Activated CD8-positive, alpha-beta memory T cell treated with anti-CD3 and anti-CD28 coated beads, Interleukin-2, amount 50 U/mL, for 24 hours (primary cell): Measurements from ENCODE around the gene FOXN3.
"Not testable (repeated sequence)": the region's sequence is repeated elsewhere in the genome, so short reads cannot be mapped to it uniquely, and the experiment has no call there.

Source experiments
- DNase-seq: peaks from one replicate; pipeline ENCODE4 v3.0.0-alpha.2; 2020; ENCODE audit errors: extremely low read depth

The FOXN3 gene

DNA sequence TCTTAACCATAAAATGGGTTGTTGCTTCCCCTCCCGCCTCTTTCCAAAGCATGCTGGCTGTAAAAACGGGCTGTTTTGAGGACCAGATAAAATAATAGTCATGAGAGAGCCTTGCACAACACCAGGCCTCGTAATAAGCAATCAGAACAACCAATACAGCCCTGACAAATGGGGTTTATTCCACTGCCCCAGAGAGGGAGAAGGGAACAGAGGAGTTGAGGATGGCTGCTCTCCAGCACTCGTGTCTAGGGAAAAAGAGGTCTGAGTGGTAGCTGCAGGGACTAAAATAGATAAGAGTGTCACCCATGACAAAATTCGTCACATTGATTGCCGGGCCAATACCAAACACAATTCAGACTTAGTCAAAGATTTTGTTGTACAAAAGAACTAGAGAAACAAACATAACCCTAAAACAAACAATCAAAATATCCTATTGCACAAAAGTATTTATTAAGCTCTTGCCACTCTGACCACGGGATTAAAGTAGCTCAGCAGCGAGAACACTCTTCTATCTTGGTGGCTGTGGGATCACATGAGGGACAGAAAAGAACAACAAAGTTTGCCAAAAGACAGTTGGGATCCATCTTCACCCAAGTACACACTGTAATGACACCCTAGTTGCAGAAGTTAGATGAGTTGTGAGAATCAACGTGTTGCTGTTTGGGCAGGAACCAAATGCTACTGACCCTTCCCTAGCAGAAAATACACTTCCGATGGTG, 188.0 kb downstream of the FOXN3 start:
- DNase-seq: no peak

DNA sequence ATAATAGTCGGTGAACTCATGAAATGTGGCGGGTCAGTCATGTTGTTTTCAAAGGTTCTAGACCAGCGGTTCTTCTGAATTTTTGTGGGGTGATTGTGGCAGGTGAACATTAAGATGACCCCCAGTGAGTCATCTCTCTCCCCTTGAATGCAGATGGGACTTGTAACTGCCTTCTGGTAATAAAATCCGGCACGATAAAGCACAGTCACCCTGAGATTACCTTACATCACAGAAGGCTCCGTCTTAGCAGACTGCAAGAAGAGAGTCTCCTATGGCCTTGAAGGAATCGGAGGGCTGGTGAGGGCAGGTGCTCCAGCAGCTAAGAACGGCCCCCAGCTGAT, 189.6 kb downstream of the FOXN3 start:
- no peak for DNase-seq

DNA sequence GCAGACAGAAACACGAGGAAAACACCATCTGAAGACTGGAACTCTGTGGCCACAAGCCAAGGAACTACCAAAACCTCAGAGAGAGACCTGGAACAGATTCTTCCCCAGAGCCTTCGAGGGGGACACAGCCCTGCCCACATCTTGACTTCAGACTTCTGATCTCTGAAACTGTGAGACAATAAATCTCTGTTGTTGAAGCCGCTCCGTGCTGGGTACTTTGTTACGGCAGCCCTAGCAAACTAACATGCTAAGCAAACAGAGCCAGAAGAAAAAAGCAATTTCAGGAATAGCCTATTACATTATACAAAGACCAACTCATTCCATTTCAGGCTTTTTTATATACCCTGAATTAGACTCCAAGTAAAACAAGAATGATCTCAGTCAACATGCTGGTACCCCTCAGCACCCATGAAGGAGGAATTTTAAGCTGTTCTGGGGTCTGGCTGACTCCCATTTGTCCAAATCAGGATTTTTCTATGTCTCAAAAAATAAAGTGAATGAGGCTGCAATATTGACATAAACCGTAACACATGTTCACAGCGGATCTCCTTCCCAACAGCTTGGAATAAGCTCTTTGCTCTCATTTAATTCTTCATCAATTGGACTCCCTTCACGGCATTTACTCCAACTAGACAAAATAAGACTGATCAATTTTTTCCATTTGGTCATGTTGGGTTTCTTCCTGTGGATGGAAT, 190.1 kb downstream of the FOXN3 start:
- no peak for DNase-seq

DNA sequence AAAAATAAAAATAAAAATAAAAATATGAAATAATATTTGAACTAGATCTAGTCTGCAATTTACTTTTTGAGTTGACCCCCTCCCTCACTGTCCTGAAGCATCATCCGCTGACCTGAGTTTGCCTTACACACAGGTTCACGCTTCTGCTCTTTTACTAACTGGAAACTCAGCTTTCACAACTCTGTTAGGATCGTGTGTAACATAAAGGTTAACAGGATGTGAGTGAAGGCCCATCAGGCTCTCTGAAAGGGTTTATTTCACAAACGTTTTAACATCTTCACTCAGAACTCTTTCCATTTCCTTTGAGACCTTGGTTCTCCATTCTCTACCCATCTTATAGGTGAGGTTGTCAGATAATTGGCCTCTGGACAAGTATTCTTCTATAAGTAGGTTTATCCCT, 191.4 kb downstream of the FOXN3 start:
- no peak for DNase-seq

DNA sequence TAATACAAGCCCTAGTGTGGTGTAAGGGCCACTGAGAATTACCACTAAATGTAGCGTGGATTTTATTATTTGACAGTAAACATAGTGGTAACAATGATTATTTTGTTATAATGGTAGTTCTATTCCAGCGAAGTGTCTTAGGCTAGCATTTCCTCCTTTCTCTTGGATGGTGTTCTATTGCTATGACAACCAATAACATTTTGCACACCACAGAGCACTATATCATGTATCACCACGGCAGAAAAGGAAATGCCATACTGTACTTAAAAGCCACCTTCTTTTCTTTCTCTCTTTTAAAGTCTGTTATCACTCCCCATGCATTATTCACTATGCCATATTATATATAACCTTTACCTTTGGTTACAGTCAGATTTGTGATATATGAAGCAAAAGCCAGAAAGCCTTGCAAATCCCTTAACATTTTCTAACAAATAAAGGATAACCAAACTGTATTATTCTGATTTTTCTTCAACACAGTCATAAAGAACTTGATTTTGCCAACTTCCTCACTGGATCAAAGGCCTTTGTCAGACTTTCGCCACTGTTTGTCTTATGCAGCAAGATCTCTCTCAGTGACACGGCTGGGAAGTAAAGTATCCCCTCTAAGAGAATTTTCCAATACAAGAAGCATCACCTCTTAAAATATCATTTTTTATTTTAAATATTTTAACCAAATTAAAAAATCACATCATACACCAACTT, 195.8 kb downstream of the FOXN3 start:
- DNase-seq: no peak

DNA sequence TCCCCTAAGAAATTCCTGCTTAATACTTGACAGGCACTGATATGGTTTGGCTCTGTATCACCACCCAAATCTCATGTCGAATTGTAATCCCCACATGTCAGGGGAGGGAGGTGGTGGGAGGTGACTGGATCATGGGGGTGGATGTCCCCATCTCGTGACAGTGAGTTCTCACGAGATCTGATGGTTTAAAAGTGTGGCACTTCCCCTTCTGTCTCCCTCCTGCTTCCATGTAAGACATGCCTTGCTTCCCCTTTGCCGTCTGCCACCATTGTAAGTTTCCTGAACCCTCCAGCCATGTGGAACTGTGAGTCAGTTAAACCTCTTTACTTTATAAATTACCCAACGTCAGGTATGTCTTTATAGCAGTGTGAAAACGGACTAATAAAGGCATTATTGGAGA, 198.0 kb downstream of the FOXN3 start:
- no peak for DNase-seq

DNA sequence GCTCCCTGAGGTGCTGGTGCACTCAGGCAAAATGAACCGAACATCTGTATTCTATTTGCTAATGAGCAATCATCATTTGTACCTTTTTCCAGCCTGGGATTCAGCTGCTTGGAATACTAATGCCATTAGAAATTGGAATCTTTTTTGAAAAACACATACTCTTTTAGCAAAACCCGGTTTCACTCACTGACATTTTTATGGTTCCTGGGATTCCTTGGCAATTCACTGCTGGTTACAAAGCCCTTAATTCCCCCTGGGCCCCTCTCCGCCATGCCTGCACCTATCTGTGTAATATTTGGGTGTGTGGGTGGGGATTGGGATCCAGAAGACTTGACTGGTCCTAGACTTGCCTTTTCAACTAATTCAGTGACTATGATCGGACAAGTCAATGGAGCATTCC, 199.1 kb downstream of the FOXN3 start:
- no peak for DNase-seq

DNA sequence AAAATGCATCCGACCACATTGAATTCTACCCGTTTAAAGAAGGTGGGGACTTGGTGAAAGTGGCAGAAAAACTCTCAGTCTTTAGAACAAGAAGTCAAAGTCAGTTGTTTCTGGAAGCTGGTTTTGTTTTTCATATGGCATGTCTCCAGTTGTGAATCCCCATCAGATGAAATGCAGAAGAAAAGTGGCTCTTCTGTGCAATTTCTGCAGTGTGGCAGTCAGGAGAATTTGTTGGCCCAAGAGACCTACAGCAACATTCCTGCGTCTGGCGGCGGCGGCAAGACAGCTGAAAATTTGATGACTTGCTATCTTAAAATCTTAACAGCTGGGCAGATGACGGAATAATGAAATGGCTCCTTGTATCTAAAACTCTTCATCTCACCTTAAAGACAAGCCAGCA, 201.5 kb downstream of the FOXN3 start:
- no peak for DNase-seq

DNA sequence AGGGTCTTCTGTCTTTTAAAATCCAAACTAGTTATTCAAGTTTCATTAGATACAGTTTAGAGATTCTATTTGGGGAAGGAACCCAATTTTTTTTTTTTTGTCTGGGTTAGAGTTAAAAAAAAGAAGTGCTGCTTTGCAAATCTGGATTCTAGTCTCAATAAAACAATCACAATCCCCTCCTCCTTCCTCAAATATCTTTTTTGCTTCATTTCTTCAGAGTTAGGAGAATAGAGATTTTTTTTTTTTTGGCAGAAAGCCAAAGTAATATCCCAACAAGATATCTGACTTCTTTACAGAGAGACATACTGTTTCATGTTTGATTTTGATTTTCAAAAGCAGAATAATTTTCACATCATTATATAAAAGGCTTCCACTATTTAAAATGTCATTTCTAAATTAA, 201.9 kb downstream of the FOXN3 start:
- DNase-seq: no peak

DNA sequence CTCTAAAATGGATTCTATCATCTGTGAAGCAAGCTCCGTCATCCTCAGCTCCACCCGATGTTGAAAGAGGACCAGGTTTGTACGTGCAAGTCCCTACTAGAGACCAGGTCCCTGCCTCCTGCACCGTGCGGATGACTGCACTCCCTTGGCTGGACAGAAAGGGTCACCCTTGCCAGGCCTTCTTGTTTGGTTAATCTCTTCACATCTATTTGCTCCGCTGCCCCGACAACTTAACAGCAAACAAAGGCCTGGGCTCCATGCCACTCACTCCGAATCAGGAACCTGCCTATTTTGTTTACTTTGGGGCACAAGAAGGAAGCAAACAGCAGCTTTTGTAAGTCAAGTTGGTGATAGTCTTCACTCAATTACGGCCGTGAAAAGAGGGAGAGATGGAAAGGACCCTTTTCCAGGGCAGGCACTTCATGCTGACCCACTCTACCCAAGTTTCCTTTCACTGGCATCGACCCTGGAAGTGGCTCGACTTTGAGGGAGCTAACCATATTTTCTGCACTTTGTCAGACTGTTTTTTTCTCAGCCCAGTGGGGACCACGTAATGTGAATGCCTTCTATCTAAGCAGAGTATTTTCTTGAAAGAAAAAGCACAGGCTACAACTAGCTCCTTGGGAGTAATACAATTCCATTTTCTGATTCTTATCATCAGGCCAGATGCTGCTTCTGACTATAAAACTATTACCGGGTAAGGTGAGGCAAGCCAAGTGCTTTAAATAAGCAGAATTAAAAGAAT, 202.6 kb downstream of the FOXN3 start:
- DNase-seq: no peak

DNA sequence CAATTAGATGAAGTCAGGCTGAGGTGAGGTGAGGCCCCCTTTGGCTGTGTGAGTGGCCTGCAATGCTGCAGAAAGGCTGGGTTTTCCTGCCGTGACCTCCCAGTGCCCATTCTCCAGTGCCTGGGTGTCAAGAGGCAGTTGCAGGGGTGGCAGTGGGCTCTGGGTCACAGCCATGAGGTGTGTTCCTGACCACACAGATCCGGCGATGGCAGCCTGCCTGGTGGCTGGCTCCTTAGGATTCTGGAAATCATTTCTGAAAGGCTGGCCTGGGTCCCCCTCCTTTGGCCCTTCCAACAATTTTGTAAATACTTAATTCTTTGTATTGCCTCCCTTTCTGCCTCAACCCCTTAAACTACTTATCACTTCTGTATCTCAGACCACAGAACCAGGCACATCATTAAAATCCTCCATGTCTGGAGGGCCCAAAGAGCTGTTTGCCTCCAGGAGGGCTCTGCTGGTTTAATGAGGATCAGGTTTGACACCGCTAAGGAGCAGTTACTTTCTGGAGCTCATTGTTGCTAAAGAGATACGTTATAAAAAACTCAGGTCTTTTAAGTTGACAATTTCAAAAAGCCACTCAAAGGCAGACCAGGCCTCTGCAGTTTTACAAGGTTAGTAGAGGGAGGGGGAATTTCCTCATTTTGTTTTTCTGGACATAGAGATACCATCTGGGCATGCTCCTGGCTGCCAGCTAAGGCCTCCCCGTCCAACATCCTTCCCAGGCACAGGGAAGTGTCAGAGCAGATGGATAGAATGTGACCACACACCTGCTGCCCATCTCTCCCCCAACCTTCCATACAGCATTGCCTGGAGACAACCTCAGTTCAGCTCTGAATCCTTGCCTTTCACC, 204.4 kb downstream of the FOXN3 start:
- DNase-seq: no peak

DNA sequence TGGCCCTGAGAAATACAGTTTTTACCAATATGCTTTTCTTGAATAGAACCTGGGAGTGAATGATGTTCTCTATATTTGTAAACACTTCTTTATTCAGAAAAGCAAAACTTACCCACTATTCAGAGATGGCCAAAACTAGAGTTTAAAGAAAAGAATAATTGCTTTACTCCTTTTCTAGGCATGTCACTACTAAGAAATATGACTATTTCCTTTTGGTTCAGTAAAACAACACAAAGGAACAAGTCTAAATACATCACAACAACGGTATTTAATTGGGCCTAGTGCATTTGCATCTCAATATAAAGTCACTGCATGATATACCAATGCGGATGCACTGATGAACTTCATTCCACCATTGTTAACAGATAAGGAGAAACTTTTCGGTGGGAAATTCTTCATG, 207.5 kb downstream of the FOXN3 start:
- DNase-seq: no peak

DNA sequence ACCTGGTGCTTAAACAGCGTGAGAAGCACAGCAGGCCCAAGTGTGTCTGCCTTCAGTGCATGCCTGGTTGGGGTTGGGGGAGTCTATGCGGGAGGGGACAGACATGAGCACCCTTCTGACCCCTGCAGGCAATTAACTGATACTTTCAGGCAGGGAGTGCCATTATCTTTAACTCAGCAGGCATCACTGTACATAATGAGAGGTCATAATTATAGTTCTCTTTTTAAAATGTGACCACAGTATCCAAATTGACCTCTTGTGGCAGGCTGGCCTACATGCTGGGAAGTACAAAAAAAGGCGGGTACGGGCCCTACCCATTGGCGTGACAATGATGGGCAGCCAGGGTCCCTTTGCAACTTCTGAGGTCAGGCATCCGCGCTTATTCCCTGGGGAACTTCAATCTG, 209.1 kb downstream of the FOXN3 start:
- no peak for DNase-seq

DNA sequence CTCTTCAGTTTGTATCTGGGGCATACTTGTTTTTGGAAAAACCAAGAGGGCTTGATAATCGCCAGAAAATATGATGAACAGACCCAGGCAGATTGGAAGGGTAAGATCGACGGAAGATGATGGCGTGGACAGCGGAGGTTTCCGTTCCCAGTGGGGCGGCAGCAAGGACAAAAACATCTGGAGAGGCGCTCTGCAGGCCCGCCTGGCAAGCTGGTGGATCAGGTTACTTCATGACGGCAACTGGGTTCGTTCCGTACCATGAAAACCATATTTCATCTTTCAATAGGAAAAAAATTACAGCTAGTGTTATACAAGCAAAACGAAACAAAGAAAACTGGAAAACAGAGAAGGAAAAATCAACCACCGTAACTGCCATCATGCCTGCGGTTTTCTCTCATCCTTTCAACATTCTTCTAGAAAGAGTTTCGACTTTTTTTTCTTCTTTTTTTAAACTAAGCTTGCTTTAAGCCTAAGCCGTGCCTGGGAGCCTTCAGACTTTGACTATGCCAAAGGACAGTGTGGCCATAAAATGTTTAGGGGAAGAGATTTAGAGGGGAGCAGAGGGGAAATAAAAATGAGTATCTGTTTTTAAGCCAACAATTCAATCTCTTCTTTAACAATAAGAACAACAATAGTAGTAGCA, 210.5 kb downstream of the FOXN3 start:
- DNase-seq: no peak

DNA sequence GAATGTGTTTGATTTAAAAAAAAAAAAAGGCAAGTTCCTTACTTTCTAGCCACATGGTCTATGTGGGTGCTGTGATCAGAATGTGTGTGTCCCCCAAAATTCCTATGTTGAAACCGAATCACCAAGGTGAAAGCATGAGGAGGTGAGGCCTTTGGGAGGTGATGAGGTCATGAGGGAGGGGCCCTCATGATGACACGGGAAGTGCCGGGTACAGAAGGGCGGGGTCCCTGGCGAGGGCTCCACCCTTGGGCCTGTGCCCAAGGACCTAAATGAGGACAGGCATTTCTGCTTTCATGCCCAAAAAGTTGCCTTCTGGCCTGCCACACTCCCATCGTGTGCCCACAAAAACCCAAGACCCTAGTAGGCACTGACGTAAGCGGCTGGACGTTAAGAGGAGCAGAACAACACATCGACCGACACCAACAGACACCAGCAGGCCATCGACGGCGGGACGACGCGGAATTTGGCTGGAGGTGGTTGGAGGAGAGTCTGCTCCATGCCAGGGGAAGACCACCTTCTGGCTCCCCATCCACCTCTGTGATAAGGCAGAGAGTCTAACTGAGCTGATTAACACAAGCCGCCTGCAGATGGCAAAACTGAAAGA, 211.8 kb downstream of the FOXN3 start:
- DNase-seq: no peak

DNA sequence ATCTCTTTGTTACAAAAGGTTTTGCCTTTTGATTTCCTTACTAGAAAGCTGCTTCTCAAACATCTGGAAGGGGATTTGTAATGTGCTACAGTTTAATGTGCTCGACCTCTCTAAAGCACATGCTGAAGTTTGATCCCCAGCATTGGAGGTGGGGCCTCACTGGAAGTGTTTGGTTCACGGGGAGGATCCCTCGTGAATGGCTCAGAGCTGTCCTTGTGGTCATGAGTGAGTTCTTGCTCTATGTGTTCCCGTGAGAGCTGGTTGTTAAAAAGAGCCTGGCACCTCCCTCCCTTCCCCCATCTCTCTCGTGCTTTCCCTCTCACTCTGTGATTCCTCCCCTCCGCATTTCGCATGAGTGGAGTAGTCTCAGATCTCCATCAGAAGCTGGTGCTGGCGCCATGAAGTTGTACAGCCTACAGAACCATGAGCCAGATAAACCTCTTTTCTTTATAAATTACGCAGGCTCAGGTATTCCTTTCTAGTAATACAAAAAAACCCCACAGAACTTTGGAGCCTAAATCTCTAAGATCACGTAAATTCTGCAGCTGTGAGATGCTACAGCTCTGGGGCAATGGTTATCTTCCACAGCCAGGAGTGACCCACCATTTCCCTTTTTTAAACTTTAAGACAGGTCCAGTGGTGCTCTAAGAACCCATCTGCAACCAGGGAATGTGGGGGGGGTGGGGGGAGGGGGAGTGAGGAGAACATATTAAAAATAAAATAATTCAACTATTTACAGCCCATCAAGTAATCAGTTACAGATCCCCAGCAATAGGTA, 214.4 kb downstream of the FOXN3 start:
- no peak for DNase-seq

DNA sequence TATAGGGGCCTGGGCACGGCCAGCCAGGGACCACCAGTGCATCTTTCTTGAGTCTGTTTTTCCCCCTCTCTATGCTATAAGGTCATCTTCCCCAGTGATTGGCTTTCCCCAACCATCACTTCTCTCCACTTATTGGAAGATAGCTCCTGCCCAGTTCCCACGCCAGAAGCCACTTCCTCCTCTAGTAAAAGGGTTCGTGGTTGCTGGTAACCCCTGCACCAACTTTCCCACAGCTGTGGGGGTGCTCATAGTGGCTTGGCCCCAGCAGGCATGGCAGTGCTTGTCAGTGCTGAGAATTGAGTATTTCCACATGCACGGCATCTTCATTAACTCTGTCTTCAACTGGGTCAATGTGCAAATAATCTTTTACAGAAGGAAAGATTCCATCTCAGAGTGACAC, 215.4 kb downstream of the FOXN3 start:
- DNase-seq: no peak

DNA sequence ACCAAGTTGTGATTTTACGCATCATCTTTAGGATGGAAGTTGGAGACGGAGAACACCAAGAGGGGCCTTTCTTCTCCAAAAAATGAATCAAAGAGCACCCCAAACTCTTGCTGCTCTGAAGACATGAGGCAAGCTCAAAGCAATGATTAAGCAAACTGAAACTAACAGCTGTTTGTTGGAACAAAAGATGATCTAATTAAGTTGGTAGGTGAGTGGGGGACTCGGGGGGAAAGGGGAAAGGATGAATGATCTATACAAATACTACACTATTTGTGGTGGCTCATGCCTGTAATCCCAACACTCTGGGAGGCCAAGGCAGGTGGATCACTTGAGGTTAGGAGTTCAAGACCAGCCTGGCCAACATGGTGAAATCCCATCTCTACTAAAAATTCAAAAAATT, 217.7 kb downstream of the FOXN3 start:
- DNase-seq: not testable (repeated sequence)

DNA sequence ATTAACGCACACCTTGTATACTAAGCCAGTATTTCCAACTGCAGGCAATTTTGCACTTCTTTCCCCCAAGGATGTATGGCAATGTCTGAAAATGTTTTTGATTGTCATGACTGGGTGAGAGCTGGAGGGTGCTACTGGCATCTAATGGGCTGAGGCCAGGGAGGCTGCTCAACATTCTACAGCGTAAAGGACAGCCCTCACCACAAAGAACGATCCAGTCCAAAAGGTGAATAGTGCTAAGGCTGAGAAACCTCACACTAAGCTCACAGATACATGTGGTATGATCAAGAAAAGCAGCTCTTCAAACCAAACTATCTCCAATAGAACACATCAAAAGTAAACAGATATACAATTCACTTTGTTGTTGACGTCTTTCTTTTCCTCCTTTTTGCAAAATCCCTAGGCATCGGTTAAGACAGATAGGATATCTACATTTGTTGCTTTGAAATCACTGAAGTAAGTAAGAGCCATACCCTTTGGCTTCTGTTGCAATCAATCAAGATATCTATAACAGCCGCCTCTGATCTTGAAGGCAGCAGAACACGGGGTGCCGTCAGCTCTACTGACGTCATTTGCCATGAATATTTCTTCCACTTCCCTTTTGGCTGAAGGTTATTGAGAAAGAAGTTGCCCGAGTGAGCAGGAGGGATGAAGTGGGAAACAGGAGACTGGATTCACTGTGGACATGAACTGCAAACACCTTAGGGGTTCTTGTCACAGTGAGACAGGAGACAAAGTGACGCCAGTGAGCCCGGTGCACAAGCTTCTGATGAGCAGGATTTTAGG, 218.3 kb downstream of the FOXN3 start:
- no peak for DNase-seq
